Hippocampal formation (tissue), 2 donors: ENCODE data around the gene STXBP3.
"Not testable (repeated sequence)": the region's sequence is repeated elsewhere in the genome, so short reads cannot be mapped to it uniquely, and the experiment has no call there.

Source experiments
- DNase-seq, 2 donors: peaks; one replicate each; lab custom pipeline; 2025; lab: John Stamatoyannopoulos, UW

STXBP3 gene

DNA sequence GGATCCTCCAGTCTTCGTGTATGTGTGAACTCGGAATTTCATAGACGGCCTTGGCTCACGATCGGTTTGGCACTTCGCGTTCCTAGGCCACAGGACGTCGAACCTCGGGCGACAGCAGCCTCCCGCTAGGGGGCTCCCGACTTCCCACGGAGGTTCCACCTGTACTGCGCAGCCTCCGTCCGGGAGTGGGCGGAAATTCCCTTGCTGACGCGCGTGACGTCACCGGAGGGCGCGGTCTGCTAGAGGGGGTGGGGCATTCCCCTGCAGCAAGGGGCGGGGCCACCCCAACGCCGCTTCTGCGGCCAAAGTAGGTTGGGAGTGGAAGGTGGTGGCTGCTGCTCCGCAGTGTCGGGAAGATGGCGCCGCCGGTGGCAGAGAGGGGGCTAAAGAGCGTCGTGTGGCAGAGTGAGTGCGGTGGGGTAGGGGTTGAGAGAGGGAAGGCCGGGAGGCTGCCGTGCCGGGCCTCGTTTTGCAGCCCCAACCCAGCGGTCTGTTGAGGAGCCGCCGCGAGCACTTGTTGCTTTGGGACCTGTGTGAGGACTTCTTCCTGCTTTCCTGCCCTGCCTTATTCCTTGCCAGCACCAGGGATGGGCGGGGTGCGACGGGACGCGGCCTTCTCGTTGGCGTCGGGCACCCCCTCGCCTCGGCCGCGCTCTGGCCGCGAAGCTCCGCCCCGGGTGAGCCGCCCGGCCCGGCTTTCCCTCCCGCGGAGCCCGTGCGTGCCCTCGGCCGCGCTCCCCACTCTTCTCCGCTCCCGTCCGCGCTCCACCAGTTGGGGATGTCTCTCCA is at the start of gene STXBP3:
Gene STXBP3 (plus strand): TSS at position 293 of the 789 bp plus-strand sequence. CDS start 64 bp downstream, at position 357.
- peak; percentile 96 to 98 for DNase-seq

DNA sequence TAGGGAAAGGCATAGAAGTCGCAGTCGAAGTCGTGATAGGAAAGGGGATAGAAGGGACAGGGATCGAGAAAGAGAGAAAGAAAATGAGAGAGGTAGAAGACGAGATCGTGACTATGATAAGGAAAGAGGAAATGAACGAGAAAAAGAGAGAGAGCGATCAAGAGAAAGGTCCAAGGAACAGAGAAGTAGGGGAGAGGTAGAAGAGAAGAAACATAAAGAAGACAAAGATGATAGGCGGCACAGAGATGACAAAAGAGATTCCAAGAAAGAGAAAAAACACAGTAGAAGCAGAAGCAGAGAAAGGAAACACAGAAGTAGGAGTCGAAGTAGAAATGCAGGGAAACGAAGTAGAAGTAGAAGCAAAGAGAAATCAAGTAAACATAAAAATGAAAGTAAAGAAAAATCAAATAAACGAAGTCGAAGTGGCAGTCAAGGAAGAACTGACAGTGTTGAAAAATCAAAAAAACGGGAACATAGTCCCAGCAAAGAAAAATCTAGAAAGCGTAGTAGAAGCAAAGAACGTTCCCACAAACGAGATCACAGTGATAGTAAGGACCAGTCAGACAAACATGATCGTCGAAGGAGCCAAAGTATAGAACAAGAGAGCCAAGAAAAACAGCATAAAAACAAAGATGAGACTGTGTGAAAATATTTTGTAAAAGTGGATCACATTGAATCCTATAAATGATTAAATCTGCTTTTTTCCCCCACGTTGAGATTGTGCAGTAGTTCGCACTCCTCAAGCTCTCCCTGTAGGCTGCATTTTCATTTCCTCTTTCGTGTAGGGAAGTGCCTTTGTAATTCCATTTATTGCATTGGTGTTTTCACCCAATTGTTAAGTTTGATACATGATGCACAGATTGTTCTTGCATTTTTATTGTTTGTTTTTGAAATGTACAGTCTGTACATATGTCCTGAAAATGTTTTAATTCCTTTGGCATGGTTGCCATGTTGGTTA is 46.8 kb upstream of the STXBP3 start:
- DNase-seq, result no peak

DNA sequence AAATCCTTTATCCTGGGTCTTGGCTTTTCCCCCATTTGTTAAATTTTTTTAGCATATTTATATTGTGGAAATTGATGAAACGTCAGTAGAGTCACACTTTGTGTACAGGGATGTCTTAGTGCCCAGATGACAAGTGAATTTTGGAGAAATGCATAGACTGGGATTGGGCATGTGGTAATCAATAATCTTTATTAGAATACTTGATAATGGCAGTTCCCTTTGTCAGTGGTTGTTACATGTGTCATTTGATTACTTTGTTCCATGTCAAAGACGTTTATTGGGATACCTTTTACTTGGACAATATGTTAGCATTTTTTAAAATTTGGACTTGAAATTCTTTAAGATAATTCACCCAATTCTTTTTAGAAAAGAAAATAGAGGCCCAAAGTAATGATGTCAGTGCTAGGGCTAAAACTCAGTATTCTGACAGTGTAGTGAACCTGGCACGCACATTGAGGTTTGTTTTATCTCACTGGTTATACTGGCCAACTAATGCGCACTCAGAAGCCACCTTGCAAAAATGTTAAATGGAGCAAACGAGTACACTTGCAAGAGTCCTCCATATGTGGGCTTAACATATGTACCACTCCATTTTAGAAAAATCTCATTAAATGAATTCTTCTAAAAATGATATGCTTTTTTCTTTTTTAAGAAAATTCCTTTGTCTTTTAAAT is 45.2 kb upstream of the STXBP3 start:
- DNase-seq, result no peak

- DNase-seq, result not testable (repeated sequence)
These were observed 44.4 kb upstream of the STXBP3 start for GRCh38 chr1:108702109-108702508.

DNA sequence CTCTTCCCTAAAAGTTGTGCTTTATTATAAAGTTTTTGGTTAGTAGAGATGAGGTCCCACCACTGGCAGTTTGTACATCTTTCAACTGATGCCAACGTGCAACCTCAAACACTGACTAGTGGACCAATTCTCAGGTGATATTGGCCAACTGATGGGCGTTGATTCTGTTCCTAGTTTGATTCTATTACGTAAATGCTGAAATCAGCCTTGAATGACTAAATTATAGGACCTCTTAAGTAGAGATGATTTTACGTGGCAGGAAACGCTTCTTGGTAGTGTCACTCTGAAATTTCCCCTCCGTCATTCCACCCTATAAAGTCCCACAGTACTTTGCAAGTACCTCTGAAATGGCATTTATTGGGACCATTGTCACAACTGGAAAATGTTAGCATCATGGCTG is 42.5 kb upstream of the STXBP3 start:
- DNase-seq, result no peak

DNA sequence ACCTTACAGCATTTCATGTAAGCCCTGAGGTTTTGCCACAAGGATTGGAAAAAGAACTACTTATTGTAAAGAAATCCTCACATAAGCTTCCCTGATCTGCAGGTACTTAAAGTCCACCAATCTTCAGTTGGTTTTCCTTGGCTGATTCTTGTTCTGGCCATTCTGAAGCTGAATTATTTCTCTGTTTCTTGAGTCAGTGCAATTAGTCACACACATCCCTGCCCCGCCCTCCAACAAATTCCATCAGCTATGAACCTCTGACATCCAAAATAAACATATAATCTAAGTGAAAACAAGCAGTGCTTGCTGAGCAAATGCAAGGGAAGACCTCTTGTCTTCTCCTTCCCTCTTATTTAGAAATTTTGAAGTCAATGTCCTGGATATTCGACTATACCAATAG is 42.0 kb upstream of the STXBP3 start:
- no peak for DNase-seq

GRCh38 chr1:108706643-108707042 is 39.8 kb upstream of the STXBP3 start:
- DNase-seq, result no peak

GRCh38 chr1:108708691-108709660 is 37.5 kb upstream of the STXBP3 start:
- no peak for DNase-seq

- no peak for DNase-seq
These were observed 33.8 kb upstream of the STXBP3 start, which contains the start of gene FNDC7 for GRCh38 chr1:108712606-108713150. Gene FNDC7, plus strand, starts transcription at chr1:108712908. Its CDS starts 26 bp downstream, at chr1:108712934.

DNA sequence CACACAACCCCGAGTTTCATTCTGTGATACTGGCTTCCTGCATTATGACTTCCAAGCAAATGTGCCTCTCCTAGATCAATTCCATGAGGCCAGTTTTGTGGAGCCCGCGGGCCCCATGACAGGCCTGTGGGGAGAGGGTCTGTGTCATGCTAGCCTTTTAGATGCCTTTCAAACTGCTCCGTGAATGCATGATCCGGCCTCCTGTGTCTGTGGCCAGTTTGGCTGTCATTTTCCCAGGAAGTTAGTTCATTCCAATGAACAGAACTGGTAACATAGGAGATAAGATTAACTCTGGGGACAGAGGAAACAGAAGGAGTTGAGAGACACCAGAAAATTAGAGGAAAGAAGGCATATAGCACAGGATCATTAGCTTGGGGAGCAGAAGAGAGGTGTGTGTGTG is 30.5 kb upstream of the STXBP3 start:
- DNase-seq, result no peak

GRCh38 chr1:108716437-108717230 is 29.8 kb upstream of the STXBP3 start:
- no peak for DNase-seq

- DNase-seq, result peak in 1 of 2 donors; percentile 79
These were observed 28.6 kb upstream of the STXBP3 start for GRCh38 chr1:108717774-108718316.

DNA sequence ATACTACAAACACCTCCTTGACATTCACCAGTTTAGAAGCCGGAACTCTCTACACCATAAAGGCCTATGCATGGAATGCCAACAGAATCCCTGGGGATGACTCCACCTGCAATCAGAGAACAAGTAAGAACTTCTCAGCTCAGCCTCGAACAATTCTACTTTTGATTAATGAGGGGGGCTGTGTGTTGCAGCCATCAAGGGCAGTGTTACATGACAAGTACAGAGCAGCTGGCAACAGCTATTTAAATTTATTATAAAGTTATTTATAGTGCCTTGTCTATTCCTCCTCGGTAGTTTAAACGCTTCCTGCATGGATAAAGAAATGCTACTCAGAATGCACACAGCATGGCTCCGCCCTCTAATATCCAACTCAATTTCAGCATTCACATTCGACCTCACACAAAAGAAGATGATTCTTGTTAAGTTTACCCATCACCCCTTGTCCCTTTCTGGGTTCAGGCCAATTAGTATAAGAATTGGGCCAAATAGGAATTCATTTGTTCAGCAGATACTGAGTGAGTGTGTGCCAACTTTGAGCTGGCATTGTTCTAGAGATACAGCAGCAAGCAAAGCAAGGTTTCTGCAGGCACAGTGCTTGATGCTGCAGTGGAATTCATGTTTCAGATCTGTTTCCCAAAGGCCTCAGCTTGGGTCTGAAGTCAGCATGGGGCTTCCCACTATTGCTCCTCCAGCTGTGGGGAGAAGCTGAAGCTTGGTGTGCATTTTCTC is 27.4 kb upstream of the STXBP3 start:
- no peak for DNase-seq

DNA sequence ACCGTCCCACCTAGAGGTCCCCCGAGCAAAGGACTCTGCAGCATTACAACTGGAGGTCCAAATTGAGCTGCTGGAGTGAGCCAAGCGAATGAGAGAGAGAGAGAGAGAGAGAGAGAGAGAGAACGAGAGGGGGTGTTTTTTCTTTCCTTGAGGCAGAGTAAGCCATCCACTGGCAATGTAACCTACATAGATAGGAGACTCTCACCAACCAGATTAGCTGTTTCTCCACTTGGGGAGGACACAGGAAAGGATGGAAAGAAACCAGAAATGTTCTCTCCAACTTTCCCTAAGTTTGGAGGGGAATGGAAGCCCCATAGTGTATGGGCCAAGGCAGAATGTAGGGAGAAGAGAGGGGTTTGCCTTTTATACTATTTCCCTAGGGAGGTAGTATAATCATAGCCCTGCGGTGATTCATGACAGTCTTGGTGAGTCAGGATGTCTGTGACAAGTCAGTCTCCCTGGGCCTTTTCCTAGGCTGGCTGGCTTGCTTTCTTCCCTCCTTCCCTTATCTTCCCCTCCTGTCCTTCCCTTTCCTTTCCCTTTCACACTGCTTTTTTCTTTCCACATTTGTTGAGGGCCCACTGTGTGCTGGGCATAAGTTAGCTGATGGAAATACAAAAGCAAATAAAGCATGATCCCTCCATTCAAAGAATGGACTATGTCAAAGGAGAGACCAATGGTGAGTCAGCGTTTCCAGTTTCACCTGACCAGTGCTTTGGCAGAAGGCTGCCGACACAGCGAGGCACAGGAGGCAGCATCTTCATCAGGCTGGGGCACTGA is 26.6 kb upstream of the STXBP3 start:
- DNase-seq, result peak in 1 of 2 donors; percentile 19

DNA sequence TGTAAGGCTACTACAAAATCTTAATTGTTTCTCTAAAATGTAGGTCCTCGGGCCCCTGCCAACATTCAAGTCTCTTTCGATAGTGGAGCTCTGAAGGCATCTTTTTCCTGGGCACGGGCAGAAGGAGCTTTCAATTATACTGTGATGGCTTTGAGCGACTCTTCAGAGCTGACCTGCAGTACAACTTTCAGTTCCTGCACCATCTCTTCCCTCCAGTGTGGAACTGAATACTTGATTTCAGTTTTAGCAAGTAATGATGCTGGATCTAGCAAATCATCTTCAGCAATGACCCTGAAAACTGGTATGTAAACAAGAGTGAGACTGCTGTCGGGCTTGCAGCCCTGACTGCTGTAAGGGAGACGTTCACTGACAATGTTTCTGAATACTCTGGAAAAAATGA is 24.2 kb upstream of the STXBP3 start:
- DNase-seq, result no peak

DNA sequence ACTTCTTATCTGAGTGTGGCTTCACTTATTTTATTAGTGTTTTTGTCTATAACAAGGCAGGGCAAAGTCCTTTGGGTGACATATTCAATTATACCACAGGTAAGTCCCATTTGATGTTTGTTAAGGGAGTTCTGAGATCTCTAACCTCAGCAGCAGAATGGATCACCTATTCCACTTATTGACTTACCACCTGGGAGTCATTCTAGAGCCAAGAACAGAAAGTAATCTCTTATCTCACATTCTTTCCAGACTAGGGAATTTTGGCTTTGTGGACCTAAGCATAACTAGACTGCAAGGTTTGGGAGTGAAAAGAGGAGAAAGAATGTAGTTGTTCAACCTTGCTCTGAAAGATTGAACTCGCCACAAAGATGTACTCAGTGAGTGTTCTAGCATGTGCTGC is 20.6 kb upstream of the STXBP3 start:
- DNase-seq, result no peak

- no peak for DNase-seq
These were observed 18.0 kb upstream of the STXBP3 start for GRCh38 chr1:108728327-108728923.

DNA sequence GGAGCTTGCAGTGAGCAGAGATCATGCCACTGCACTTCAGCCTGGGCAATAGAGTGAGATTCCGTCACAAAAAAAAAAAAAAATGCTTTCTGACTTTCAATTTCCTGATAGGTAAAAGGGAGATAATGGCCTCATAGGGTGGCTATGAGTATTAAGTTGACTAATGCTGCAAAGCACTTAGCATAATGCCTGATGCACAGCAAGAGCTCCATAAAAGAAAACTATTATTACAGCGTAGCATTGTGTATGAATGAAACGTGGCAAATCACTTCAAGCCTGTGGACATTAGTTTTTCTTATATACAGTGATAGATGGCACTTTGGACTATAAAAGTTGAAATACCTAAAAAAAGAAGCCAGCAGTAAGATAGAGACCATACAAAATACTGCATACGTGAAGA is 17.0 kb upstream of the STXBP3 start:
- no peak for DNase-seq
